Measurements from ENCODE around the gene MYO1B. TPM values are rescaled to one million over a fixed set of nuclear protein-coding genes. Genes with fewer than 3 reads are reported as not detected.

MYO1B gene
- total RNA-seq, 1 donor from 2014 or later, result 7.0 TPM

DNA sequence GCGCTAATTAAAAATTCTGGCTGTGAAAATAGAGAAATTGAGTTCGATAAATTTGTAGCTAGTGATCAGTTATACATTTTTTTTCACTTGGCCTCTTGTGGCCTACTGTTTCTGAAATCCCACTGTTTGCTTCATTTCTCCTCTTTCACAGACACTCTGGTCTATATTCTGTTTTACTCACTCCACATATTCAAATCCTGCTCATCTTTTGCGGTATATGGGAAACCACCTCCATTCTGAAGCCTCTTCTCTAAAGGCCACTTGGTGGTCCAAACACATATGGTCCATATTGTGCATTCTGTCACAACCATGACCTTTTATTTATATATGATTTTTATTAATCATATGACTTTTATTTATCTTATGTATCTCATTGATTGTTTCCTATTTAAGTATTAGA is 67.0 kb downstream of the MYO1B start:
- intact Hi-C loops (cut with micrococcal nuclease), result no loop called here
- DNase-seq (ENCODE audit: low spot score), result no peak
- no peaks in the 10 kb centered on the region for H3K9me3 Mint-ChIP-seq
- H3K4me3 Mint-ChIP-seq (ENCODE audit: low read depth), result no peak overlapping the region
- peaks cover 1% of the 10 kb centered on the region for H3K27me3 Mint-ChIP-seq (ENCODE audit: low read depth)
- no peaks in the 10 kb centered on the region for H3K36me3 Mint-ChIP-seq (ENCODE audit: low read depth)
- H3K4me1 Mint-ChIP-seq (ENCODE audit: low read depth), result no peaks in the 10 kb centered on the region
- H3K27ac Mint-ChIP-seq, result no peak overlapping the region

DNA sequence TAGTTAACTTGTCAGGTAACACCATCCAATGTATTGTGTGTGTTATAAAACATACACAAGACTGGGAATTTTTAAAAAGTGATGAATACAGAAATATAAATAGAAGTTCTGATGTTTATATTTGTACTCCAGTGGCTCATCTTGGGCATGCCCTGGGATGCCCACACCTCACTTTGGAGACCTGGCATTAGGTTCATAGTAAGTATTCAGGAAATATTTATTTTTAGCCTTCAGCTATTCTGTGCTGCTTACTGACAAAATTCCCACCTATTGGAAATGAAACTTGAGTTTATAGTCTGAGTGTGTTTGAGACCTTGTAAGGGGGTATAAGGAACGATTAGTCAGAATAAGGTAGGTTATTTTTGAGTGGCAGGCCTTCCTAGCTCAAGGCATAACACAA is 67.5 kb downstream of the MYO1B start:
- Mint-ChIP-seq H3K27me3 (ENCODE audit: low read depth) (no peaks in the 10 kb centered on the region), H3K27ac (no peak overlapping the region), H3K36me3 (ENCODE audit: low read depth) (no peaks in the 10 kb centered on the region), H3K4me1 (ENCODE audit: low read depth) (no peaks in the 10 kb centered on the region), H3K4me3 (ENCODE audit: low read depth) (no peak overlapping the region), H3K9me3 (no peaks in the 10 kb centered on the region)
- intact Hi-C loops (cut with micrococcal nuclease), result no loop called here
- no peak for DNase-seq (ENCODE audit: low spot score)

DNA sequence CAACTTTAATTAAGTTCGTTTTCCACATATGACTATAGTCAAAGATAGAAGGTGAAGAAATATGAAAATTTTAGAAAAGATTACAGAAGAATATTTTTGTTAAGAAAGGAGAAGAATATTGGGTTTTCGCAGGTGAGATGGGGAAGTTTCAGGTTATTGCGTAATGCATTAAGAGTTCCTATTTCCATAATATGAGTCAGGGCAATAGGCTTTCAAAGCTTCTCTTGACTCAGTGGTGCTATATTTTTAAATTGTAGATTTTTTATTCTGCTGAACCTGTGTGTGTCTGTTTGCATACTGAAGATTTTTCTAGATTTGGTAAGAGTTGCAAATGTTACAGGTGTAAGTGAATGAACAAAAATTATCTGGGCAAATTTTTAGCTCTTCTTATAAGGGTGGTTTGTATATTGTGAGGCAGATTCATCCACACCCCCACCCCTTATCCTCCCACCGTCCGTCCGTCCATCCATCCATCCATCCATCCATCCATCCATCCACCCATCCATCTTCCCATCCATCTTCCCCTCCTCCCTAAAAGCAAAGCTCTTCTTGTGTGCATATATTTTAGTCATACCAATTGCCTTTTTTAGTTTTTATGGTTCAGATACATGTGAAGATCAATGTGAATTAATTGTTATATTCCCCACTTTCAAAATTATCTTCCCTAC is 69.6 kb downstream of the MYO1B start:
- intact Hi-C loops (cut with micrococcal nuclease), result no loop called here
- DNase-seq (ENCODE audit: low spot score), result no peak
- Mint-ChIP-seq H3K4me1 (ENCODE audit: low read depth) (no peaks in the 10 kb centered on the region), H3K27ac (no peak overlapping the region), H3K4me3 (ENCODE audit: low read depth) (no peak overlapping the region), H3K27me3 (ENCODE audit: low read depth) (no peaks in the 10 kb centered on the region), H3K9me3 (no peaks in the 10 kb centered on the region), H3K36me3 (ENCODE audit: low read depth) (no peaks in the 10 kb centered on the region)

DNA sequence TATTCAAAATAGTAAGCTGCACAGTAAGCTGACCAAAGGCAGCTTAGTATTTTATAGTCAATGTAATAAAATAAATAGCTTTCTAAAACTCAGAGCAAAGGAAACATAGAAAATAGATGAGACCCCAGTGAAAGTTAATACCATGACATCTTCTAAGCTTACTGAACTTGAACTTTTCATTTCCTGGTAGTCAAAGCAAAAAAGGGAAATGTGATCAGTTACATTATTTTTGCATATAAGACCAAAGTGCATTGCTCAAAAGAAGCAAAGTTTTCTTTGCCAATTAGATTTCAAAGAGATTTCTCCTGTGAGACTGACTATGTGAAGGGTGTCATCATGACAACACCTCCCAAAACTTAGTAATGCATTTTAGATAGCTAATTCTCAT is 70.2 kb downstream of the MYO1B start:
- H3K27me3 Mint-ChIP-seq (ENCODE audit: low read depth), result no peaks in the 10 kb centered on the region
- no peaks in the 10 kb centered on the region for H3K4me1 Mint-ChIP-seq (ENCODE audit: low read depth)
- no peak for DNase-seq (ENCODE audit: low spot score)
- no peak overlapping the region for H3K27ac Mint-ChIP-seq
- H3K4me3 Mint-ChIP-seq (ENCODE audit: low read depth), result no peak overlapping the region
- intact Hi-C loops (cut with micrococcal nuclease), result no loop called here
- no peaks in the 10 kb centered on the region for H3K9me3 Mint-ChIP-seq
- H3K36me3 Mint-ChIP-seq (ENCODE audit: low read depth), result no peaks in the 10 kb centered on the region

DNA sequence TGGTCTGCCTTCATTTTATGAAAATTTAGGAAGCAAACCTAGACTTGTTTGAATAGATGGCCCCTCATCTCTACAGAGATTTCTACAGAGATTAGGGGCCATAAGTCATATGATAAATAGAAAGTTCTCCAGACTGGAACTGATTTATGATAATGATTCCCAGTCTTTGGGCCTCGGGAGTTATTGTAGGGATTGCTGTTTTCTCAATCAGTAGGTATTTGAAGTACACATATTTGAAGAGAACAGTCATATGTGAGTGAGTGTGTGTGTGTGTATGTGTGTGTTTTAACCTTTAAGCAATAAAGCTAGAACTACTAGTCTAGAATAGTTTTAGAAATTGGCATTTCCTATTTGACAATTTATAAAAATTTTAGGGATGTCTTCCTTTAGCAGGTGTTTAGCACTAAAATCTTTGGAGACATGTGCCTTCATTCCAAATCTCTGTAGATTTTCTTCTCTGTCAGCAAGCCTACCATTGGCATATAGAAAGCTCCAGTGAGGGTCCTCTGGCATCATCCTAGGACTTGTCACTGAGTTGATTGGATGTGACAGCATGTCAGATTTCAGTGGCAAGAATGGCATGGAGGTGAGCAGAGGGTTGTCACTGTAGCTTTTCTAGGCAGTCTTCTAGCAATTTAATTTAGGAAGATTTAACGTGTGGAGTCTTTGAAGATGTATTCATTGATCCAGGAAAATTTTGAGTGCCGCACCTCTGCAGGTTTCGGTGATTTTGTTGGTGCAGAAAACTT is 71.2 kb downstream of the MYO1B start:
- Mint-ChIP-seq H3K9me3 (no peaks in the 10 kb centered on the region), H3K4me1 (ENCODE audit: low read depth) (peaks cover 1% of the 10 kb centered on the region), H3K36me3 (ENCODE audit: low read depth) (no peaks in the 10 kb centered on the region), H3K4me3 (ENCODE audit: low read depth) (no peak overlapping the region), H3K27ac (no peak overlapping the region), H3K27me3 (ENCODE audit: low read depth) (no peaks in the 10 kb centered on the region)
- DNase-seq (ENCODE audit: low spot score), result no peak
- intact Hi-C loops (cut with micrococcal nuclease), result no loop called here

DNA sequence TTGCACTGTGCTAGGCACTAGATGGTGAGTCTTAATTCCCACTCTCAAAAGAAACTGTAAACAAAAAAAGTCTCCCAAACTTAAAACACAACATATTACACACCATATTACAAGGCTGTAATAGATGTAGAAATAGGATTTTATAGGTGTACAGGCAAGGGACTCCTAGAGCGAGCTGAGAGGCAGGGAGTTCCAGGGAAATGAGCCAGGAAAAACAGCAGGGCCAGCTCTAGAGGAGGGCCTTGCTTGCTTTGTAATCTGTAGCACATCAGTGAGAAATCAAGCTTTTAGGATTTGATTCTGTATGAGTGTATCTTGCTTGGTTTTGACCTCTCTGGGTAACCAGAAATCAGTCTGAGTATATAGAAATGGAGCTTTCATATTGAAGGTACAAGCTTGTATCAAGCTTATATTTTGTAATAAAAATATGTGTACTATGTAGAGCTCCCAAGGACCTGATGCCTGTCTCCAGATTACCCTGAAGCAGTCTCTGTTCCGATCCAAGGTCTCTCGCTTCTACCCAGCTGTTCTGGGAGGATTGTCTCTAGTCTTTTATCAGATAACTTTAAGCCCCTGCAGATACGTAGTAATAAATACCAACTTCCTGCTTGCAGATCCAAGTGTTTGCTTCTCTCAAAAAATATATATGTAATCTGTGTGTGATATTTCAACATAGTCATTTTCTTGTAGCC is 73.0 kb downstream of the MYO1B start:
- Mint-ChIP-seq H3K36me3 (ENCODE audit: low read depth) (no peaks in the 10 kb centered on the region), H3K9me3 (no peaks in the 10 kb centered on the region), H3K4me3 (ENCODE audit: low read depth) (no peak overlapping the region), H3K4me1 (ENCODE audit: low read depth) (peaks cover 12% of the 10 kb centered on the region), H3K27me3 (ENCODE audit: low read depth) (peaks cover 2% of the 10 kb centered on the region), H3K27ac (no peak overlapping the region)
- DNase-seq (ENCODE audit: low spot score), result no peak
- intact Hi-C loops (cut with micrococcal nuclease), result no loop called here

DNA sequence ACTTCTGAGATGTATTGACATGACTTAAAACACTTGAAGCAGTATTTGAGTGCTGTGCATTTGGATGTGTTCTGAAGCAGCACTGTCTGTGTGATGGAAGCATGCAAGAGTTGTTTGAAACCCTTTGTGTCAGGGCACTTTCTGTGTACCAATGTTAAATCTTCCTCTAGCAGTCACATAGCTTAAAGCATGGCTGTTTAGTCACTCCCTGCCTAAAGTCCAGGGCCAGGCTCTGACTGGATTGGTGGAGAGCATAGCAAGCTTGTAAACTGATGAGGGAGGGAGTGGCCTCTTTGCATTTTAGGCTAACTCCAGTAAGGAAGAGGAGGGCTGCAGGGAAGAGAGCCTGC is 73.5 kb downstream of the MYO1B start:
- H3K4me3 Mint-ChIP-seq (ENCODE audit: low read depth), result no peak overlapping the region
- peaks cover 2% of the 10 kb centered on the region for H3K27me3 Mint-ChIP-seq (ENCODE audit: low read depth)
- H3K36me3 Mint-ChIP-seq (ENCODE audit: low read depth), result no peaks in the 10 kb centered on the region
- no peaks in the 10 kb centered on the region for H3K9me3 Mint-ChIP-seq
- no peak overlapping the region for H3K27ac Mint-ChIP-seq
- no peak for DNase-seq (ENCODE audit: low spot score)
- intact Hi-C loops (cut with micrococcal nuclease), result no loop called here
- H3K4me1 Mint-ChIP-seq (ENCODE audit: low read depth), result peaks cover 12% of the 10 kb centered on the region

DNA sequence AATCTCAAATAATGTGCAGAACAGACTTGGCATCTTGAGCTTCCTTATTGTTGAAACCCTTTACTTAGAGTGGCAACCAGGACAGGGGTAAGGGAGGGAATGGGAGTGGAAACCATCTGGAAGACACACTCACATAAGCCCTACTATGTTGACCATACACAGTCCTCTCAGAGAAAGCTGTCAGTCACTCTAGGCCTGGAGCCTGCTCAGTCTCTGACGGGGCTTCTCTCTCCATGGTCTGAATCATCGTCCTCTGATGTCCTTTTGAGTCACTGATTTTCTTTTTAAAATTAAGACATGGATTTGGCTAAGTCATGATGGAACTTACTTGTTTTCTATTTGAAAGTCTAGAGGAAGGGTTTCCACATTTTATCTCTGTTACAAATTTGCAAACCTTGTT is 74.0 kb downstream of the MYO1B start:
- Mint-ChIP-seq H3K36me3 (ENCODE audit: low read depth) (no peaks in the 10 kb centered on the region), H3K27ac (no peak overlapping the region), H3K4me1 (ENCODE audit: low read depth) (peaks cover 12% of the 10 kb centered on the region), H3K4me3 (ENCODE audit: low read depth) (no peak overlapping the region), H3K9me3 (peaks cover 2% of the 10 kb centered on the region), H3K27me3 (ENCODE audit: low read depth) (peaks cover 2% of the 10 kb centered on the region)
- DNase-seq (ENCODE audit: low spot score), result no peak
- intact Hi-C loops (cut with micrococcal nuclease), result no loop called here

DNA sequence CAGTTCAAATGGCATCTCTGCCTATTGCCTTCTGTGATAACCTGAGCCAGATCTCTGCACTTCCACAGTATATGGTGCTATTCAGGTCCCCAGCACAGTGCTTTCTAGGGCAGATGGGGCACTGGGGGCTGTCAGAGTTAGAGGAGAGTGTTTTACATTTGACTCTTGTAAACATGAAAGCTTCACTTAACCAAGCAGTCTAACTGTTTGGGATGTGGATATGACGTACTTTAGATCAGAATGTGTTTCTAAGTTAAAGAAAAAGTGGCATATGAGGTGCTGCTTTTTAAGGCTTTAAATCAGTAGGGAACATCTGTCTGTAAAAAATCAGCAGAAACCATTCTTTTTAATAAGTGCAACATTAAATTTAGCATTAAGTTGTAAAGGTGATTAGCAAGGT is 75.7 kb downstream of the MYO1B start:
- peaks cover 12% of the 10 kb centered on the region for H3K4me1 Mint-ChIP-seq (ENCODE audit: low read depth)
- no peaks in the 10 kb centered on the region for H3K36me3 Mint-ChIP-seq (ENCODE audit: low read depth)
- intact Hi-C loops (cut with micrococcal nuclease), result no loop called here
- DNase-seq (ENCODE audit: low spot score), result no peak
- peaks cover 6% of the 10 kb centered on the region for H3K9me3 Mint-ChIP-seq
- H3K4me3 Mint-ChIP-seq (ENCODE audit: low read depth), result no peak overlapping the region
- no peak overlapping the region for H3K27ac Mint-ChIP-seq
- H3K27me3 Mint-ChIP-seq (ENCODE audit: low read depth), result peaks cover 2% of the 10 kb centered on the region

DNA sequence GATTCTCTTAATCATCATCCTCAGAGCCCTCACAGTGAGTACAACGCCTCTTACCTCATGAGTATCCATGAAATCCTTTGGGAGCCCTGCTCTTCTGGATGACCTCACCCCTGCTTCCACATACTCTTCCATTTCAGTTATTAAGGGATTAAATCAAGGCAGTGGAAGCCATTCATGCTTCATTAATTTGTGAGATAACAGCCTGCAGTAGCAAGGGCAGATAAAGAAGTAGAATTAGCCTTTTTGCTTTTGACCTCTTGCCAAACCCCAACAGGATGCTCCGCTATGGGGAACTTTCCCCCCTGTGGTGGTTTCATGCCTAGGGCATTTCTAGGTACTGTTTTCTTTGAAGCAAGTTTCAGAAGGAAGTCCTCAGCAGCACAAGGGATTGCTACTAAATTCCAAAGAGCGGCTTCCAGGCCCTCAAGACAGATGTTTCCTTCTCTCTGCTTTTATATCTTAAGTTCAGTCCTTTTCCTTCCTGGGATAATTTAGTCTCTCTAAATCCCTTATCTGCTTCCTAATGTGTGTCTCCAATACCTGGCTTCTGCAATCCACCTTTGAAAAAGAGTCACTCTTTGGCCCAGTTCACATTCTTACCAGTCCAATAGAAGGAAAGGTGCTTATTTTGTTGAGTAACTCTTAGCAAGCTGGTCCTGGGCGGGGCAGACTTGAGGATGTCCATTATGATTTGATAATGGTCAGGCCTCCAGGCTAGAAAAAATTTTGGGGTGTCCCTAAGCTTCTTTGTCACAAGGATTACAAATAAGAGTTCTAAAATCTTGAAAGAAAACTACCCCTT is 76.9 kb downstream of the MYO1B start:
- DNase-seq (ENCODE audit: low spot score), result no peak
- intact Hi-C loops (cut with micrococcal nuclease), result no loop called here
- no peak overlapping the region for H3K27ac Mint-ChIP-seq
- H3K36me3 Mint-ChIP-seq (ENCODE audit: low read depth), result no peaks in the 10 kb centered on the region
- peaks cover 2% of the 10 kb centered on the region for H3K27me3 Mint-ChIP-seq (ENCODE audit: low read depth)
- H3K4me1 Mint-ChIP-seq (ENCODE audit: low read depth), result peaks cover 12% of the 10 kb centered on the region
- H3K9me3 Mint-ChIP-seq, result peaks cover 6% of the 10 kb centered on the region
- H3K4me3 Mint-ChIP-seq (ENCODE audit: low read depth), result no peak overlapping the region

DNA sequence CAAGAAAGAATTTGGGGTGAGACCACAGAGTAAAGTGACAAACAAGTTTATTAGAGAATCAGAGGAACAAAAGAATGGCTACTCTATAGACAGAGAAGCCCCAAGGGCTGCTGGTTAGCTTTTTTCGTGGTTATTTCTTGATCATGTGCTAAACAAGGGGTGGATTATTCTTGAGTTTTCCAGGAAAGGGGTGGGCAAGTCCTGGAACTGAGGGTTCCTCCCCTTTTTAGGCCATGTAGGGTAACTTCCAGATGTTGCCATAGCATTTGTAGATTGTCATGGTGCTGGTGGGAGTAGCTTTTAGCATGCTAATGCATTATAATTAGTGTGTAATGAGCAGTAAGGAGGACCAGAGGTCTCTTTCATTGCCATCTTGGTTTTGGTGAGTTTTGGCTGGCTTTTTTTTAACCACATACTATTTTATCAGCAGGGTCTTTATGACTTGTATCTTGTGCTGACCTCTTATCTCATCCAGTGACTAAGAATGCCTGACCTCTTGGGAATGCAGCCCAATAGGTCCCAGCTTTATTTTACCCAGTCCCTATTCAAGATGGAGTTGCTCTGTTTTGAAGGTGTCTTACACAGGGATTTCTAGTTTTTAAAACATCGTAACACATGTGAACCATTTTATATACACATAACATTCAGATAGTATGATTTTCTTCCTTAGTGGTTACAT is 77.8 kb downstream of the MYO1B start:
- no peak overlapping the region for H3K27ac Mint-ChIP-seq
- no peaks in the 10 kb centered on the region for H3K36me3 Mint-ChIP-seq (ENCODE audit: low read depth)
- peaks cover 12% of the 10 kb centered on the region for H3K4me1 Mint-ChIP-seq (ENCODE audit: low read depth)
- intact Hi-C loops (cut with micrococcal nuclease), result no loop called here
- no peak for DNase-seq (ENCODE audit: low spot score)
- peaks cover 6% of the 10 kb centered on the region for H3K9me3 Mint-ChIP-seq
- no peak overlapping the region for H3K4me3 Mint-ChIP-seq (ENCODE audit: low read depth)
- H3K27me3 Mint-ChIP-seq (ENCODE audit: low read depth), result peaks cover 2% of the 10 kb centered on the region

DNA sequence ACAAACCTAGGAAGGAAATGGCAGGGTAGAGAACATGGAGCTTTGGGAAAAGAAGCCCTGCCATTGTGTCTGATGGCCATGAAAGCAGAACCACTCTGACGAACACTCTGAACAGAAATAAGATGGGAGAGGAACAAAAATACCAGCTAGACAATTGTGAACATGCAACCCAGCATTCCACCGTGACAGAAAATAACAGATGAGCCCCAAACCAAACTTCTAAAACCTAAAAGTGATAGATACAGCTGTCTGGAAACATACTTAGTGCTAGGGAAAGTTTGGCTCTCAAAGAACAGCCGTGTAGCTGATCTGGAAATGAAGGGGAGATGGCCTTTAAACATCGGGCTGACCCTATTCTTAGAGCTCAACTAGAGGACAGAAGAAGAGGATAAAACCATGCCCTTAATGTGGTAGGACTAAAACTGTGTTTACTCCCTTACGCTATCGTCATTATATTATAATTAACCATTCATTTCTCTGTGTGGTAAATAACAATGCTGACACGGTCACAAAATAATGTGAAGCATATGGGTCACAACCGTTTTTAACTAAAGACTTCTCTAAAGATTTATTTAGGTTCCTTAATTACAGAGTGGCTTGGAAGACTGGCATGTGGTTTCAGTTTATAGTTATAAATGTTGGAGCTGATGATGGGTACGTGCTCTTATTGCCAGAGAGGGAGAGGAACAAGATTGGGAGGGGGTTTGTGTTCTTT is 80.6 kb downstream of the MYO1B start:
- DNase-seq (ENCODE audit: low spot score), result no peak
- no peak overlapping the region for H3K4me3 Mint-ChIP-seq (ENCODE audit: low read depth)
- H3K27ac Mint-ChIP-seq, result no peak overlapping the region
- H3K27me3 Mint-ChIP-seq (ENCODE audit: low read depth), result peaks cover 2% of the 10 kb centered on the region
- no peaks in the 10 kb centered on the region for H3K36me3 Mint-ChIP-seq (ENCODE audit: low read depth)
- intact Hi-C loops (cut with micrococcal nuclease), result no loop called here
- H3K4me1 Mint-ChIP-seq (ENCODE audit: low read depth), result peaks cover 12% of the 10 kb centered on the region
- H3K9me3 Mint-ChIP-seq, result peaks cover 6% of the 10 kb centered on the region

Data from activated T-helper 2 cell treated with anti-CD3 and anti-CD28 coated beads, Interferon-gamma antibody, Interleukin-2, Interleukin-4, amounts not matched to agents 10 μg/mL and 5 μg/mL and 100 μg/mL, durations not matched to agents 14 hours and 24 hours and 36 hours (primary cell).